WTC11 (cell line): ENCODE results near the gene PCBP3. TPM values are rescaled to one million over a fixed set of nuclear protein-coding genes. Genes with fewer than 3 reads are reported as not detected.

Source experiments
- ATAC-seq: fragments of 200-7000 bp; cut with Tn5 transposase; 2 replicates; pipeline ENCODE4 v1.10.0; 2021; ENCODE audit warnings: mild to moderate bottlenecking, moderate library complexity
- CTCF ChIA-PET: fragments of 300-600 bp; sonication (Branson Sonifier 250); formaldehyde crosslinking; loops from one replicate; lab custom pipeline; 2021; ENCODE audit warnings: antibody characterized with exemption; lab: Charles Lee
- POLR2A ChIA-PET: fragments of 350-600 bp; sonication (Branson Sonifier 250); formaldehyde crosslinking; loops from one replicate; lab custom pipeline; 2021; ENCODE audit warnings: antibody characterized with exemption; lab: Charles Lee
- DNase-seq: peaks from one replicate; pipeline ENCODE4 v3.0.0; 2021; ENCODE audit warnings: low spot score
- H3K27ac Mint-ChIP-seq: 2 replicates; pipeline ENCODE4 v1.8.0; 2021; ENCODE audit warnings: mixed read lengths
- H3K27me3 Mint-ChIP-seq: 2 replicates; pipeline ENCODE4 v1.8.0; 2021; ENCODE audit warnings: low read depth, mild to moderate bottlenecking, moderate library complexity, mixed read lengths
- H3K36me3 Mint-ChIP-seq: 2 replicates; pipeline ENCODE4 v1.8.0; 2021; ENCODE audit warnings: mixed read lengths
- H3K4me1 Mint-ChIP-seq: 2 replicates; pipeline ENCODE4 v1.8.0; 2022; ENCODE audit warnings: mixed read lengths
- H3K4me3 Mint-ChIP-seq: 2 replicates; pipeline ENCODE4 v1.8.0; 2021; ENCODE audit warnings: mild to moderate bottlenecking, moderate library complexity, mixed read lengths
- H3K9me3 Mint-ChIP-seq: 2 replicates; pipeline ENCODE4 v1.8.0; 2021; ENCODE audit warnings: mixed read lengths
- ARID4B ChIP-seq: sonication (generic); formaldehyde crosslinking; IDR thresholded peaks from 2 replicates; pipeline ENCODE4 v1.8.0; 2023; ENCODE audit warnings: missing genetic modification reagents, mild to moderate bottlenecking, borderline replicate concordance
- CDX4 ChIP-seq: fragments of 250-450 bp; sonication (Bioruptor Pico); IDR thresholded peaks from 2 replicates; pipeline ENCODE4 v1.9.0; 2021; ENCODE audit warnings: moderate library complexity, mild to moderate bottlenecking, inconsistent platforms, borderline replicate concordance
- CREB1 ChIP-seq: sonication (generic); formaldehyde crosslinking; IDR thresholded peaks from 2 replicates; pipeline ENCODE4 v1.8.0; 2023; ENCODE audit warnings: mild to moderate bottlenecking, missing genetic modification reagents
- CREM ChIP-seq: sonication (generic); formaldehyde crosslinking; IDR thresholded peaks from 2 replicates; pipeline ENCODE4 v1.8.1; 2022; ENCODE audit warnings: mild to moderate bottlenecking, missing genetic modification reagents, moderate library complexity
- E2F4 ChIP-seq: sonication (generic); formaldehyde crosslinking; IDR thresholded peaks from 2 replicates; pipeline ENCODE4 v1.8.1; 2022; ENCODE audit warnings: low read depth, mild to moderate bottlenecking, moderate library complexity, missing genetic modification reagents, borderline replicate concordance
- EMX1 ChIP-seq: fragments of 250-450 bp; sonication (Bioruptor Pico); IDR thresholded peaks from 2 replicates; pipeline ENCODE4 v1.8.0; 2021; ENCODE audit warnings: mild to moderate bottlenecking
- FOXK1 ChIP-seq: sonication (generic); formaldehyde crosslinking; IDR thresholded peaks from 2 replicates; pipeline ENCODE4 v1.8.0; 2022; ENCODE audit warnings: mild to moderate bottlenecking, moderate library complexity, missing genetic modification reagents
- GRHL2 ChIP-seq: fragments of 250-450 bp; sonication (Bioruptor Pico); IDR thresholded peaks from 2 replicates; pipeline ENCODE4 v1.8.0; 2022; ENCODE audit warnings: mild to moderate bottlenecking, moderate library complexity; ENCODE audit not compliant: insufficient replicate concordance, severe bottlenecking
- HMGA2 ChIP-seq: fragments of 250-450 bp; sonication (Bioruptor Pico); IDR thresholded peaks from 2 replicates; pipeline ENCODE4 v1.4.0; 2021; ENCODE audit warnings: mild to moderate bottlenecking, moderate library complexity
- MAX ChIP-seq: sonication (generic); formaldehyde crosslinking; IDR thresholded peaks from 2 replicates; pipeline ENCODE4 v1.8.0; 2022; ENCODE audit warnings: mild to moderate bottlenecking, missing genetic modification reagents
- MLX ChIP-seq: sonication (generic); formaldehyde crosslinking; IDR thresholded peaks from 2 replicates; pipeline ENCODE4 v1.8.1; 2023; ENCODE audit warnings: mild to moderate bottlenecking, missing genetic modification reagents, moderate library complexity
- NR1H2 ChIP-seq: sonication (generic); formaldehyde crosslinking; IDR thresholded peaks from 2 replicates; pipeline ENCODE4 v1.9.0; 2021; ENCODE audit warnings: mild to moderate bottlenecking, moderate library complexity, missing genetic modification reagents
- NR3C1 ChIP-seq: sonication (generic); formaldehyde crosslinking; conservative IDR thresholded peaks from 2 replicates; pipeline ENCODE4 v1.8.1; 2023; ENCODE audit warnings: low read depth, mild to moderate bottlenecking, missing genetic modification reagents
- SP1 ChIP-seq: sonication (generic); formaldehyde crosslinking; conservative IDR thresholded peaks from 2 replicates; pipeline ENCODE4 v1.8.1; 2022; ENCODE audit warnings: missing genetic modification reagents
- STAT6 ChIP-seq: sonication (generic); formaldehyde crosslinking; conservative IDR thresholded peaks from 2 replicates; pipeline ENCODE4 v1.8.1; 2023; ENCODE audit warnings: mild to moderate bottlenecking, low read depth, missing genetic modification reagents, moderate library complexity
- TEAD1 ChIP-seq: sonication (generic); formaldehyde crosslinking; IDR thresholded peaks from 2 replicates; pipeline ENCODE4 v1.8.0; 2022; ENCODE audit warnings: mild to moderate bottlenecking, missing genetic modification reagents
- USF2 ChIP-seq: sonication (generic); formaldehyde crosslinking; IDR thresholded peaks from 2 replicates; pipeline ENCODE4 v1.8.1; 2023; ENCODE audit warnings: mild to moderate bottlenecking, missing genetic modification reagents, moderate library complexity
- ZNF396 ChIP-seq: fragments of 250-450 bp; sonication (Bioruptor Pico); IDR thresholded peaks from 2 replicates; pipeline ENCODE4 v1.8.0; 2021; ENCODE audit warnings: mild to moderate bottlenecking, moderate library complexity, borderline replicate concordance
- ZNF512 ChIP-seq: sonication (generic); formaldehyde crosslinking; IDR thresholded peaks from 2 replicates; pipeline ENCODE4 v1.8.1; 2022; ENCODE audit warnings: missing genetic modification reagents, borderline replicate concordance
- total RNA-seq: library from RNA; stranded (reverse); gene quantifications from 3 replicates; pipeline ENCODE4 v1.2.3, GENCODE V29; 2021

PCBP3 gene
- total RNA-seq, 1 experiment from 2014 or later, result 8.5 TPM

GRCh38 chr21:45750936-45751335 lies 107.4 kb downstream of the PCBP3 start (continued):
- no peak for TF ChIP-seq MAX (CRISPR knock-in tag)

GRCh38 chr21:45753445-45753844 lies 109.9 kb downstream of the PCBP3 start:
- no peak for DNase-seq
- H3K36me3 Mint-ChIP-seq, result no peaks in the 10 kb centered on the region
- no peak overlapping the region for H3K27ac Mint-ChIP-seq
- peaks cover 7% of the 10 kb centered on the region for H3K9me3 Mint-ChIP-seq
- POLR2A ChIA-PET, result no interaction called here
- TF ChIP-seq ZNF512 (CRISPR knock-in tag) (no peak), EMX1 (no peak), CREB1 (CRISPR knock-in tag) (no peak), FOXK1 (CRISPR knock-in tag) (no peak), USF2 (CRISPR knock-in tag) (no peak), CREM (no peak), E2F4 (CRISPR knock-in tag) (no peak), TEAD1 (CRISPR knock-in tag) (no peak), STAT6 (no peak)
- H3K4me1 Mint-ChIP-seq, result peaks cover under 1% of the 10 kb centered on the region; the same call in 1 of the 2 replicates
- CTCF ChIA-PET, result interaction anchor here (2.2 kb wide), 1 partner anchor 12 kb away, joined by 6 read pairs; no protein-coding TSS in a partner anchor
- H3K27me3 Mint-ChIP-seq, result no peaks in the 10 kb centered on the region
- no peak for ATAC-seq
- H3K4me3 Mint-ChIP-seq, result no peak overlapping the region

- H3K36me3 Mint-ChIP-seq, result no peaks in the 10 kb centered on the region
- ATAC-seq, result no peak
- H3K9me3 Mint-ChIP-seq, result peaks cover 7% of the 10 kb centered on the region
- POLR2A ChIA-PET, result no interaction called here
- no peak for TF ChIP-seq NR1H2 (CRISPR knock-in tag)
- no peak for TF ChIP-seq NR3C1
- no peak for TF ChIP-seq CDX4 (CRISPR knock-in tag)
- no peak for TF ChIP-seq CREB1 (CRISPR knock-in tag)
- no peak for TF ChIP-seq MLX
- no peak for TF ChIP-seq ARID4B (CRISPR knock-in tag)
- no peak for TF ChIP-seq HMGA2
- no peak for TF ChIP-seq GRHL2 (CRISPR knock-in tag)
- no peak for TF ChIP-seq SP1 (CRISPR knock-in tag)
- TF ChIP-seq ZNF396 (CRISPR knock-in tag), result no peak
- TF ChIP-seq, all 79 proteins: peak for 0
- no peak for DNase-seq
- CTCF ChIA-PET, result no interaction called here
- Mint-ChIP-seq H3K27me3 (no peaks in the 10 kb centered on the region), H3K27ac (no peak overlapping the region), H3K4me3 (no peak overlapping the region), H3K4me1 (no peaks in the 10 kb centered on the region)
Measured at GRCh38 chr21:45756029-45756428, 112.5 kb downstream of the PCBP3 start.
